Endothelial cell of umbilical vein (primary cell): ENCODE data around the gene RAB33B.

Experiments
- GATA2 ChIP-seq: IDR thresholded peaks from 2 replicates; pipeline ENCODE4 v1.7.0; 2011; ENCODE audit warnings: low read depth, mild to moderate bottlenecking, moderate library complexity, mixed read lengths, low read length; ENCODE audit not compliant: insufficient read length, insufficient read depth
- JUN ChIP-seq: IDR thresholded peaks from 2 replicates; pipeline ENCODE4 v1.6.1; 2011; ENCODE audit warnings: borderline replicate concordance, low read depth; ENCODE audit not compliant: insufficient read length, insufficient read depth
- MYC ChIP-seq: IDR thresholded peaks from one replicate; pipeline ENCODE4 v1.6.1; 2011; ENCODE audit warnings: mild to moderate bottlenecking, low read depth, low read length
- POLR2A ChIP-seq: IDR thresholded peaks from 2 replicates; pipeline ENCODE4 v1.6.1; 2012; ENCODE audit warnings: low read depth, mild to moderate bottlenecking, control low read depth, low read length
- POLR2AphosphoS5 ChIP-seq: IDR thresholded peaks from 2 replicates; pipeline ENCODE4 v1.6.1; 2012; ENCODE audit warnings: low read depth, mild to moderate bottlenecking, control low read depth, low read length, moderate library complexity; ENCODE audit not compliant: insufficient read depth
- TF ChIP-seq, protein P1 (sequence below): IDR thresholded peaks from 2 replicates; pipeline ENCODE4 v1.6.1; 2011; ENCODE audit not compliant: insufficient read depth, insufficient read length
- TF ChIP-seq, protein P2 (sequence below), 2 donors: IDR thresholded peaks; 1 replicate in 1 of 2; 2 replicates in 1 of 2; pipeline ENCODE4 v1.5.1; 2011; ENCODE audit warnings: low read length in 2 of 2, mild to moderate bottlenecking in 2 of 2, moderate library complexity in 2 of 2, control low read depth in 1 of 2, inconsistent platforms in 1 of 2, low read depth in 1 of 2; ENCODE audit not compliant: insufficient read depth in 1 of 2; ENCODE audit errors: extremely low read depth in 1 of 2

- no peak for TF ChIP-seq GATA2
- TF ChIP-seq, protein P1, sequence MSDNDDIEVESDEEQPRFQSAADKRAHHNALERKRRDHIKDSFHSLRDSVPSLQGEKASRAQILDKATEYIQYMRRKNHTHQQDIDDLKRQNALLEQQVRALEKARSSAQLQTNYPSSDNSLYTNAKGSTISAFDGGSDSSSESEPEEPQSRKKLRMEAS: no peak
- TF ChIP-seq, protein P2, sequence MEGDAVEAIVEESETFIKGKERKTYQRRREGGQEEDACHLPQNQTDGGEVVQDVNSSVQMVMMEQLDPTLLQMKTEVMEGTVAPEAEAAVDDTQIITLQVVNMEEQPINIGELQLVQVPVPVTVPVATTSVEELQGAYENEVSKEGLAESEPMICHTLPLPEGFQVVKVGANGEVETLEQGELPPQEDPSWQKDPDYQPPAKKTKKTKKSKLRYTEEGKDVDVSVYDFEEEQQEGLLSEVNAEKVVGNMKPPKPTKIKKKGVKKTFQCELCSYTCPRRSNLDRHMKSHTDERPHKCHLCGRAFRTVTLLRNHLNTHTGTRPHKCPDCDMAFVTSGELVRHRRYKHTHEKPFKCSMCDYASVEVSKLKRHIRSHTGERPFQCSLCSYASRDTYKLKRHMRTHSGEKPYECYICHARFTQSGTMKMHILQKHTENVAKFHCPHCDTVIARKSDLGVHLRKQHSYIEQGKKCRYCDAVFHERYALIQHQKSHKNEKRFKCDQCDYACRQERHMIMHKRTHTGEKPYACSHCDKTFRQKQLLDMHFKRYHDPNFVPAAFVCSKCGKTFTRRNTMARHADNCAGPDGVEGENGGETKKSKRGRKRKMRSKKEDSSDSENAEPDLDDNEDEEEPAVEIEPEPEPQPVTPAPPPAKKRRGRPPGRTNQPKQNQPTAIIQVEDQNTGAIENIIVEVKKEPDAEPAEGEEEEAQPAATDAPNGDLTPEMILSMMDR (IDR thresholded peaks at IDR 0.05; ENCODE audit: extremely low read depth in 1 of 2, insufficient read depth in 1 of 2, low read depth in 1 of 2, low read length in 2 of 2): no peak
- TF ChIP-seq POLR2AphosphoS5: no peak
- no peak for TF ChIP-seq POLR2A
- TF ChIP-seq MYC: no peak
- TF ChIP-seq JUN: no peak
Measured at GRCh38 chr4:139481465-139481864, 27.5 kb downstream of the RAB33B start.
